Measurements from ENCODE around the gene CRYGC. TPM values are rescaled to one million over a fixed set of nuclear protein-coding genes. Genes with fewer than 3 reads are reported as not detected.

CRYGC gene
- total and polyA plus RNA-seq, 2 of the 8 experiments (the other 6 are each of a cell fraction or from before 2014, with no cell fraction given), result not detected

- peak; percentile 32 to 46; a peak in 2 of 4 replicates for TF ChIP-seq RAD21 (IDR thresholded peaks at IDR 0.05 in 1 of 2, conservative IDR thresholded peaks at IDR 0.05 in 1 of 2; ENCODE audit: low read depth in 2 of 2, low read length in 2 of 2)
- no peak for TF ChIP-seq POLR2AphosphoS5 (IDR thresholded peaks at IDR 0.05; ENCODE audit: low read depth, low read length)
- no peak for TF ChIP-seq BCL11A (IDR thresholded peaks at IDR 0.05; ENCODE audit: low read depth in 2 of 2, low read length in 2 of 2)
- no peak for TF ChIP-seq TAF7 (optimal IDR thresholded peaks at IDR 0.05; ENCODE audit: borderline replicate concordance, low read depth, low read length)
These were observed 18.1 kb upstream of the CRYGC start (continued) for GRCh38 chr2:208147759-208148158.

All from H1 (cell line).